Subcutaneous adipose tissue (tissue), 4 donors: ENCODE measurements around the gene HEATR5A. TPM values are rescaled to one million over a fixed set of nuclear protein-coding genes. Genes with fewer than 3 reads are reported as not detected.

Source experiments
- total RNA-seq, 4 donors: library from RNA; depleted of rRNA; stranded (reverse); fragments of >200 nt; gene quantifications; one replicate each; pipeline ENCODE4 v1.1.0, GENCODE V29; 2016
- TF ChIP-seq, protein P1 (sequence below): fragments of 450-650 bp; IDR thresholded peaks from one replicate; pipeline ENCODE4 v1.5.1; 2016; ENCODE audit warnings: low read depth, mild to moderate bottlenecking, control low read depth, antibody characterized with exemption, moderate library complexity

Gene HEATR5A
- total RNA-seq, 4 donors from 2014 or later, result 27.3 to 40.6 (median 36.3) TPM

DNA sequence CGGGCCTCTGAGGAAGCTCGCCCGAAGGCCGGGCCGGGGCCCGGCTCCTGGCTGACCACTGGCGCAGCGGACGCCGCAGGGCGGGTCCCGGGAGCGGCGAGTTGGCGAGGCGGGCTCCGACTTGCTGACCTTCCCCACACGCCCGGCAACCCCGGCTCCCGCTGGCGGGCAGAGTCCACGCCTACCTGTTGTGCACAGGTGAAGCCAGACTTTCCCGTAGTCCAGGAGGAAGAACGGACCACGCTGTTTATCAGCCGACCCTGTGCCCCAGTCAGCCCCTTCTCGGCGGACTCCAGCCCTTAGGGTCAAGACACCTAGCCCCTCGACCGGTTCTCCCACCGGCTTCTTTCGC lies 407 bp downstream of the HEATR5A start:
- TF ChIP-seq, protein P1, sequence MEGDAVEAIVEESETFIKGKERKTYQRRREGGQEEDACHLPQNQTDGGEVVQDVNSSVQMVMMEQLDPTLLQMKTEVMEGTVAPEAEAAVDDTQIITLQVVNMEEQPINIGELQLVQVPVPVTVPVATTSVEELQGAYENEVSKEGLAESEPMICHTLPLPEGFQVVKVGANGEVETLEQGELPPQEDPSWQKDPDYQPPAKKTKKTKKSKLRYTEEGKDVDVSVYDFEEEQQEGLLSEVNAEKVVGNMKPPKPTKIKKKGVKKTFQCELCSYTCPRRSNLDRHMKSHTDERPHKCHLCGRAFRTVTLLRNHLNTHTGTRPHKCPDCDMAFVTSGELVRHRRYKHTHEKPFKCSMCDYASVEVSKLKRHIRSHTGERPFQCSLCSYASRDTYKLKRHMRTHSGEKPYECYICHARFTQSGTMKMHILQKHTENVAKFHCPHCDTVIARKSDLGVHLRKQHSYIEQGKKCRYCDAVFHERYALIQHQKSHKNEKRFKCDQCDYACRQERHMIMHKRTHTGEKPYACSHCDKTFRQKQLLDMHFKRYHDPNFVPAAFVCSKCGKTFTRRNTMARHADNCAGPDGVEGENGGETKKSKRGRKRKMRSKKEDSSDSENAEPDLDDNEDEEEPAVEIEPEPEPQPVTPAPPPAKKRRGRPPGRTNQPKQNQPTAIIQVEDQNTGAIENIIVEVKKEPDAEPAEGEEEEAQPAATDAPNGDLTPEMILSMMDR, result no peak

DNA sequence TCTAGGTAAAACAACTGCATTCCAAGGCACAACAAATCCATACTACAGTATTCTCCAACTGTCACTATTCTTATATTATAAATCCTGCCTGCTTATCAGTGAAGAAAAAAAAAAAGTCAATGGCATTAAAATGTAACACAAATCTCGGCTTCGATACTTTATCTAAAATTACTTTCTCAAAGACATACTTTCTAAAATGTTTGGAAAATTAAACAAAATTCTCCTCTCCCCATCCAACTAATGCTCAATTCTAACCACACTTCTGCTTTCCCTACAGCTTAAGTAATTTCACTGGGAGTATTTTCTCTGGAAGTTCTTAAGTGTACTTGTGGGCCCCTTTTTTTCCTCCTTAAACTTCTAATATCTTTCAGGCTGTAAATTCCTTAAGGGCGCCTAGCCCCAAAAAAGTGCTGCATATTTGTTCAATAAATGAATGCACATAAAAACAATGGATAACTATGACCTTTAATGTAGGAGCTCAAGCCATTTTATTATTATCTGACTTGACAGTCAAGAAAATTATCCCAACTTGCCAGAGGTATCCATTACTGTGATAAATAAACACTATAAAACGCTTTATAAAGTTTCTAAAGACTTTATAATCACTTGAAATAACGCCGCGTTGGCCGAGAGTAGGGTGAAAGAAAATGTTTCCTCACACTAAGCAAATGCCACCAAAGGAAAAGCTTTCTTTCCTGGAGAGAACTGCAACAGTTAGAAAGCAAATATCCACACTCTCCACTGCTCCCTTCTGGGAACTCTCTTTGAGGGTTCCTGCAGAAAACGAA lies 977 bp downstream of the HEATR5A start:
- TF ChIP-seq, protein P1, result no peak

GRCh38 chr14:31418440-31418839 lies 1.9 kb downstream of the HEATR5A start:
- TF ChIP-seq, protein P1, result no peak

GRCh38 chr14:31414190-31414833 lies 6.0 kb downstream of the HEATR5A start:
- TF ChIP-seq, protein P1, result no peak

DNA sequence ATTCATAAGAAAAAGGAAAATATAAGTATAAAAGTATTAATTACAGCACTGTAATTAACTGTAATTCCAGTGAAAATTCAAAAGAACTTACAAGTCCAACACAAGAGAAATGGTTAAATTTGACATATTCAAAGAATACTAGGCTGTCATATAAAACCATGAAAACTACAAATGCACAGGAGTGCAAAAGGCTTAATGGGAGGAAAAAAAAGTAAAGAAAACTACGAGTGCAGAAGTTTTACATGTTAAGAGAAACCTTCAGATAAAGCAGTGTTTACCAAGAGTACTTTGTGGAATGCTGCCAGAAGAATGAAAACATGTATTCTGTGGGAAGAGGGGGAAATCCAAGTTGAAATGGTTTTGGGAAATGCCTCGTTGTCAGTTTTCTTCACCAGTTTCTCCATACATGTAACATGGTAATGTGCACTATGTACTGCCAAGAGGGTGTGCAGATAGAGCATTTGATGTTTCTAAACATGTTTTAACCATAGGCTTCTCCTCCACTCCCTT lies 9.1 kb downstream of the HEATR5A start:
- TF ChIP-seq, protein P1, result no peak

- TF ChIP-seq, protein P1, result no peak
These were observed 10.2 kb downstream of the HEATR5A start for GRCh38 chr14:31410048-31410650.

DNA sequence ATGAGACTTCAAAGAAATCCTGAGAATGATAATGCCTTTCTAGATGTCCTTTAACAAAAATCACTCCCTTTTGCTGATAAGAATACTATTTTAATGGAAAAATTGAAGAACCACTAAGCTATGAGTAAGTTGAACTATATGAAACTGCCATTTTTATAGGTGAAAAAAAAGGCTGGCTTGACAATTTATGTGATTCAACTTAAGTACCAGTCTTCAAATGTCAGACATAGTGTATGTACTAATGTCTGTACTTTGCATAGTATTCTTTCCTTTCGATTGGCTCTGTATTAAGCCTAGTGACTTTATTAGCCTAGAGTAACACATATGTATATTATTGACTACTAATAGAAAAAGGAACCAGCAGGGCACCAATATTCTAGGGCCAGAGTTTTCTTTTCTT lies 11.9 kb downstream of the HEATR5A start:
- TF ChIP-seq, protein P1, result no peak
